GM20431 (cell line): Measurements from ENCODE around the gene HENMT1.

Experiments used
- in situ Hi-C: fragments of 300-500 bp; cut with MseI, MboI; formaldehyde crosslinking; loops from one replicate; pipeline ENCODE4 v1.15.0; 2020; ENCODE audit warnings: low sequenced_read_pairs; ENCODE audit not compliant: unreplicated experiment

HENMT1 gene

DNA sequence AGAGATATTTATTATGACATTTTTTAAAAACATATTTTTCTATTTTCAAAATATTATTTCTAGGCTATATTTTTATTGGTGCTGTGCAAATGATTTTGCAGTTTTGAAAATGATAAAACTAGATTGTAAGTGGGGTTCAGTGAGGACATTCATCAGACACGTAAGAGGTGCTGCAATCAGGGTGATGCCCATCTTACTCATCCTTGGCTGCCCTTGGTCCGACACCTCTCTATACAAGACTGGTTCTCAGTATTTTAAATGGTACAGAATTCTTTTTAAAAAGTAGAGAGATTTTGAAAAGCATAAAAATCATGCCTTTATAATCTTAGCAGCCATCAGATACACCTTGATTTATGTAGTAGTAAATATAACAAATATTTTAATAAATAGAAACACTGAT lies 24.0 kb downstream of the HENMT1 start:
- in situ Hi-C loops: no loop called here

DNA sequence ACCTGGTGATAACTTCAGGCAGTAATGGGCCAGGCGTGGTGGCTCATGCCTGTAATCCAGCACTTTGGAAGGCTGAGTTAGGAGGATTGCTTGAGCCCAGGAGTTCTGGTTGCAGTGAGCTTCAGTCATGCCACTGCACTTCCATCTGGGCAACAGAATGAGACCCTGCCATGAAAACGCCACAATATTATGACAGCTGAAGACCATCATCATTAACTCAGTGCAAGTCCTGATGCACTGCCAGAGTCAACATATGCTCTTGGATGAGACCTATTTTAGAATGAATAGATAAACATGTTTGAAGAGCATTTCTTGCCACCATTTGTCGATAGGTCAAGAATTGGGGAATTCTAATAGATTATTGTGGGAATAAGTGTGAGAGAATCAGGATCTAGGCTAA lies 26.4 kb downstream of the HENMT1 start:
- in situ Hi-C loops: no loop called here

GRCh38 chr1:108628665-108629064 lies 32.2 kb downstream of the HENMT1 start:
- in situ Hi-C loops: no loop called here

- in situ Hi-C loops: no loop called here
Observed at GRCh38 chr1:108627951-108628350, 32.9 kb downstream of the HENMT1 start.

- in situ Hi-C loops: no loop called here
Observed at GRCh38 chr1:108627256-108627655, 33.6 kb downstream of the HENMT1 start.

DNA sequence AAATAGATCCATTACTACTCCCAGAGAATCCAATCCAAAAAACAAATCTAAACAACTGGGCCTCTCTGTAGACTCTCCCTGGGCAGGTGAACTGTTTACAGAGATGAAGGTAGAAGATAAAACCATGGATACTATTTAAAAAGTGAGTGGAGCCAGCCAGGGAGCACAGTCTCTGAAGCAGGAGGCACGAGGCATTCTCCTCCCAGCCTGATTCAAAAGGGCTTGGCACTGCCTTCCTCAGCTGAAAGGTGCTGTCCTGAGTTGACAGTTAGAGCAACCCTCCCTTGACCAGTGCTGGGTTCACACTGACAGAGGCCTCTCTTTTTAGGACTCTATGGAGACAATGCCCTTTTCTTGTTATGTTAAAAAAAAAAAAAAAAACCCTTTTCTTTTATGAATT lies 36.8 kb downstream of the HENMT1 start:
- in situ Hi-C loops: no loop called here

GRCh38 chr1:108617724-108618056 lies 43.2 kb downstream of the HENMT1 start:
- in situ Hi-C loops: no loop called here

DNA sequence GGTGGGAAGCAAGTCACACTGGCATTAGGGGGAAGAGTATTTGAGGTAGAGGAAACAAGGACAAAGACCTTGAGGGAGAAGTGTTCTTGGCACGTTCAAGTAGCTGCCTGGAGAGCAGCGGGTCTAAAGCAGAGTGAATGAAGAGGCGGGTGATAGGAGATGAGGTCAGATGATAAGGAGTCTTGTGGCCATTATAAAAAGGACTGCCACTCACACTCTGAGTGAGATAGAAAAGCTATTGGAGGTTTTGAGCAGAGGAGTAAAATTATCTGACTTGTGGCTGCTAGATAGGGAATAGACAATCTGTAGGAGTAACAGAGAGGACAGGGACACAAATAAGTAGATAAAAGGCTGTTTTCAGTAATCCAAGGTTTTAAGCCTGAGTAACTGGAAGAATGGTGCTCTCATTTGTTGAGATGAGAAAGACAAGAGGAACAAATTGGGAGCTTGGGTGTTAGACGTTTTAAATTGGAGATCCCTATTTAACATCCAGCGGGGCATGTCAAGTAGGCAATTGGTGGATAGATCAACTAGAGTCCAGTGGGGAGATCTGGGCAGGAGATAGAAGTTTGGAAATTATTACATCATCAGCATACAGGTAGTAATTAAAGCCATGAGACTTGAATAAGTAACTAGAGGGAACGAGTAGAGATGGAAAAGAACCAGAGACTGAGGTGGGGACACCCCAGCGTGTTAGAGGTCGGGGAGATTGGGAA lies 43.7 kb downstream of the HENMT1 start:
- in situ Hi-C loops: no loop called here

- in situ Hi-C loops: no loop called here
Observed at GRCh38 chr1:108615544-108615943, 45.3 kb downstream of the HENMT1 start.

DNA sequence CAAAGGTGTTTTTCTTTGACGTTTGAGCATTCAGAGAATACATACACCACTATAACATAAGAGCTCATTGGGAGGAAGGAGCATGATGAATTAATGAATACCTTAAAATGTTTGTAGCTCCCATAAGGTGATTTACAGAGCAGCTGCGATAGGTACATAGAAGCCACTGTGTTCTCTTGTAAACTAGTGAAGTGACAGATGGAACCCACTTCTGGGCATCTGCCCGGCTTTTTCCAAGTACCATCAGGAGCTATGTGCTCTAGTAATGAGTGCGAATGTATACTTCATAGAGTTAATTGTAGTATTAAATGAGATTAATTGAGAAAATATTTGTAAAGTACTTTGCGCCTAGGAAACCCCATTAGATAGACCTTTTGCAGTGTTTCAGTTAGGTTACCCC lies 48.4 kb downstream of the HENMT1 start:
- in situ Hi-C loops: no loop called here

- in situ Hi-C loops: no loop called here
Observed at GRCh38 chr1:108611984-108612383, 48.9 kb downstream of the HENMT1 start.

DNA sequence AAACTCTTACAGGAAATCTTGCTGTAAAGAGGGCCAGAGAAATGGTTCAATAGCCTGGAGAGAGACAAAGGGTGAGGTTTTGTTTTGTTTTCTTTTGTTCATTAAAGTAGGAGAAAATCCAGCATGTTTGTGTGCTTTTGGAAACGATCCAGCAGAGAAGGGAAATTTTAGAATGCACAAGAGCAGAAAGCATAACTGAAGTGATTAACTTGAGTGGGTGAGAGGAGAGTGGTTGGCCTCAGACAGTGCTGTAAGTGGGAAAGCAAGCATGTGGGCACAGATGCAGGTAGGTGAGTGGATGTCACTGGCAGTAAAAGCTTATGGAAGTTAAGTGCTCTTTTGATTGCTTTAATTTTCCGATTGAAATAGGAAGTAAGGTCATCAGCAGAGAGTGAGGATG lies 50.8 kb downstream of the HENMT1 start:
- in situ Hi-C loops: no loop called here

DNA sequence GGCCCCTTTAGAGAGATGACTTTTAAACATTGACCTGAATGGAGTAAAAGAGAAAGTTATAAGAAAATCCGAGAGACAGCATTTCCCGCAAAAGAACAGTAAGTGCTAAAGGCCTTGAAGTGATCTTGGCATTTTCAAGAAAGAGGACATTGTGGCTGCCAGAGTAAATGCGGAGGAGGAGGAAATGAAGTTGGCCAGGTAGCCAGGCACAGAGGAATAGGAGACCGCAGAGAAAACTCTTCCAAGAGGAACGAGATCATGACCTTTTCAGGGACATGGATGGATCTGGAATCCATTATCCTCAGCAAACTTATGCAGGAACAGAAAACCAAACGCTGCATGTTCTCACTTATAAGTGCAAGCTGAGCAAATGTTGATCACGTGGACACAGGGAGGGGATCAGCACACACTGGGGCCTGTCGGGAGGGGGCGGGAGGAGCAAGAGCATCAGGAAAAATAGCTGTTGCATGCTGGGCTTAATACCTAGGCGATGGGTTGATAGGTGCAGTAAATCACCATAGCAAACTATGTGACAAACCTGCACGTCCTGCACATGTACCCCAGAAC lies 51.3 kb downstream of the HENMT1 start:
- in situ Hi-C loops: no loop called here

DNA sequence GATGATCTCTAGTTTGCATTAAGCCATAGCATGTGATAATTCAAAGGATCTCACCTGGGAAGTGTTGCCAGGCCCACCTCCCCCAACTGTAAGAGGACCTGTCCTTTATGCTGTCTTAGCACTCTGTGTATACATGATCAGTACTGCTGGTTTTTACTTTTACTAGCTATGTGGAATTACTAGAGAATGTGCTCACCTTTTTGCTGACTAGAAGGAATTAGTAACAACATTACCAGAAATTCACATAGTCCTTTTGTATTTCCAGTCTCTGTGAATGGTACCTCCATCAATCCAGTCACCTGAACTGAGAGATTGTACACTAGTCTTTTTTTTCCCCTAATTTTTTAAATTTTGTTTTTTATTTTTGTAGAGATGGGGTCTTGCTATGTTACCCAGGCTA lies 54.4 kb downstream of the HENMT1 start:
- in situ Hi-C loops: no loop called here

DNA sequence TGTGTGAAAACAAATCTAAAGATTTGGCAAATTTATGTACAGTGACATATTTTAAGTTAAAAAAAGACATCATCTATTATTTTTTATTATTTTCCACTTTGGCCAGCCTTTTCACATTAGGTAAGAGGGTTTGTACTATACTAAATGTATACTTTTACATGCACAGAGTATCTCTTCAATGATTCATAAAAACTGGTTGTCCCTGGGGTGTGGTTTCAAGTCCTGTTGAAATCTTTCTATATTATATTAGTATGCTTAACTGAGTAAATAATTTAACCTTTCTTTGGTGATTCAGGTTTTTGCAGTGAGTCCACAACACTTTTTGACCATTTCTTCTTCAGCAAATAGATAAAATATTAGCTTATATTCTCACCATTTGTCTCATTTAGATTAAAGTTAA lies 55.3 kb downstream of the HENMT1 start:
- in situ Hi-C loops: no loop called here

GRCh38 chr1:108601708-108602410 lies 59.0 kb downstream of the HENMT1 start:
- in situ Hi-C loops: no loop called here

- in situ Hi-C loops: no loop called here
Observed at GRCh38 chr1:108600504-108600903, 60.4 kb downstream of the HENMT1 start.

DNA sequence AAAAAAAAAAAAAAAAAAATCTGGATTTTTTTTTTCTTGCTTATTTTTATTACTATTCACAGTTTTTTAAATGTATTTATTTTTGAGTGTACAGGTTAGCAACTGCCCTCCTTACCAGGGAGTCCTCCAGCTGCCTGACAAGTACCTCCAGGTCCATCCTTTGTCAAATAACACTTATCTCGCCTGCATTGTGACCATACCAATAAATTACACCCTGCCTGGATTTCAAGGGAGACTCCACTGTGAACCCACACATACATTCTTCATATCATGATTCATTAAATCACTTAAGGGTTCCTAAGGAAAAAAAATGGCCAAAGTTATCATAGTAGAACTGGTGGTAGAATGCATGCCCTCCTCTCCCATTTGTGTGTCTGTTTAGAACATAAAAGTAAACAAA lies 62.6 kb downstream of the HENMT1 start:
- in situ Hi-C loops: no loop called here
